IPS-18c (cell line): ENCODE measurements around the gene SLC9A3.
A peak's percentile ranks its signal among the peaks of the same experiment; 100 is the strongest.

Experiments
- H3K4me3 ChIP-seq: 2 replicates; pipeline ENCODE4 v1.7.0; 2013; ENCODE audit warnings: low read depth, mild to moderate bottlenecking, low read length, moderate library complexity; ENCODE audit not compliant: insufficient read depth
- H3K9me3 ChIP-seq: one replicate; pipeline ENCODE4 v1.6.1; 2013; ENCODE audit warnings: mild to moderate bottlenecking, low read length, moderate library complexity; ENCODE audit not compliant: control insufficient read depth, insufficient read depth

SLC9A3 gene

GRCh38 chr5:452978-453710, 71.1 kb downstream of the SLC9A3 start:
- Histone ChIP-seq H3K9me3 (no peaks in the 10 kb centered on the region), H3K4me3 (no peak overlapping the region)

DNA sequence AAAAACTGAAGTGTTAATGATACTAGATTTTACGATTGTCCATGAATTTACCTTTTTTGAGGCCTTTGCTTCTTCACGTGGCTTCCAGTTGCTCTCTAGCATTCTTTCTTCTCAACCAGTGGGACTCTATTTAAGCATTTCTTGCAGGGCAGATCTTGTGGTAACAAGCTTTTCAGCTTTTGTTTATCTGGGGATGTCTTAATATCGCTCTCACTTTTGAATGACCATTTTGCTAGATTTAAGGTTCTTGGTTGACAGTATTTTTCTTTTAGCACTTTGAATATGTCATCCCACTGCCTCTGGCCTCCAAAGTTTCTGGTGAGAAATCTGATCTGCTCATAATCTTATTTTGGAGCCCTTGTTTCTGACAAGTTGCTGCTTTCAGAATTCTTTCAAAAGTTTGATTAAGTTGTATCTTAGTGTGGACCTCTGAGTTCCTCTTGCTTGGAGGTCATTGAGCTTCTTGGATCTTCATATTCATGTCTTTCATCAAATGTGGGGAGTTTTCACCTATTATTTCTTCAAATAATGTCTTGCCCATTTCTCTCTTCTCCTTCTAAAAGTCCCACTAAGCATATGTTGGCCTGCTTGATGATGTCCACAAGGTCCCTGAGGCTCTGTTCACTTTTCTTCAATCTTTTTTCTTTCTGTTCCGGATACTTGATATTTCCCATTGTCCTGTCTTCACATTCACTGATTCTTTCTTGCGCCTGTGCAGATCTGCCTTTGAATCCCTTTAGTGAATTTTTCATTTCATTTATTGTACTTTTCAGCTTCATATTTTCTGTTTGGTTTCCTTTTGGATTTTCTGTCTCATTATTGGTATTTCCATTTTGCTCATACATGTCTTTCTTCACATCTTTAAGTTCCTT, 72.4 kb downstream of the SLC9A3 start:
- no peak overlapping the region for H3K4me3 ChIP-seq
- H3K9me3 ChIP-seq, result no peaks in the 10 kb centered on the region

DNA sequence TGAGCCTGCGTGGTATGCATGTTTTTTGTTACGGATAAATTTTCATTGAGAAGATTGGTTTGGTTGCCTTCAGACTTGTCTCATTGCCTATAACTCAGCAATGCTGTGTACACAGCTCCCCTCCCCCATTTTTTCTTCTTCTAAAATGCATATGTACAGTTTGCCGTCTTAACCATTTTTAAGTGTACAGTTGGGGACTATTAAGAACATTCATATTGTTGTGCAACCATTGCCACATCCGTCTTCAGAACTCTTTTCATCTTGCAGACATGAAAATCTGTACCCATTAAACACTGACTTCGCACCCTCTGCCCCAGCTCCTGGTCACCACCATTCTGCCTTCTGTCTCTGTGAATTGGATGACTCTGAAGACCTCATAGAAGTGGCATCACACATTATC, 75.1 kb downstream of the SLC9A3 start:
- Histone ChIP-seq H3K9me3 (no peaks in the 10 kb centered on the region), H3K4me3 (no peak overlapping the region)

DNA sequence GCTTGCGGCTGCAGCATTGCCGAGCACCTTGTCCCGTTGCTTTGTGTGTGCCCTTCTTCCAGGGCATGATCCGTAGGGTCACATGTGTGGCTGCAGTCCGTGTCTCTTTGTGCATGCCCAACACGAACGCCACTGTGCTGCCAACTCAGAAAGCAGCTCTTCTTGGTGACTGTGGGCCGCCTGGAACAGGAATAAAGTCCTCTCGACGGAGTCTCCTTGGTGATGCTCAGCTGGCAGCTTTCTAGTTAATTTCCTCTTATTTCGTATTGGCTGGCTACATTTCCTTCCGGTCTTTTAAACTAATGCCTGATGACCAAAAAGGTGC, 75.5 kb downstream of the SLC9A3 start:
- H3K4me3 ChIP-seq, result no peak overlapping the region
- H3K9me3 ChIP-seq, result no peaks in the 10 kb centered on the region

- H3K9me3 ChIP-seq, result no peaks in the 10 kb centered on the region
Measured at GRCh38 chr5:448061-448765, 76.0 kb downstream of the SLC9A3 start.

DNA sequence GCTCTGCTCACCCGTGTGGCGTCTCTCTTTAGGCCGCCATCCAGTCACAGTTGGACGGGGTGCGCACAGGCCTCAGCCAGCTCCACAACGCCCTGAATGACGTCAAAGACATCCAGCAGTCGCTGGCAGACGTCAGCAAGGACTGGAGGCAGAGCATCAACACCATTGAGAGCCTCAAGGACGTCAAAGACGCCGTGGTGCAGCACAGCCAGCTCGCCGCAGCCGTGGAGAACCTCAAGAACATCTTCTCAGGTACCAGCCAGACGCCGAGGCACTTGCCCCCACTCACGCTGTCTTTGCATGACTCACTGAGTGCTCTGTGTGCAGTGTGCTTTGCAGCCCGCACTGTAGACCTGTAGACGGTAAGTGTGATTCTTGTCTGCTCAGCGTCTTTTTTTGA, 76.7 kb downstream of the SLC9A3 start:
- Histone ChIP-seq H3K9me3 (no peaks in the 10 kb centered on the region), H3K4me3 (no peak overlapping the region)

More at GRCh38 chr5:448061-448765, 76.0 kb downstream of the SLC9A3 start:
- no peak overlapping the region for H3K4me3 ChIP-seq

DNA sequence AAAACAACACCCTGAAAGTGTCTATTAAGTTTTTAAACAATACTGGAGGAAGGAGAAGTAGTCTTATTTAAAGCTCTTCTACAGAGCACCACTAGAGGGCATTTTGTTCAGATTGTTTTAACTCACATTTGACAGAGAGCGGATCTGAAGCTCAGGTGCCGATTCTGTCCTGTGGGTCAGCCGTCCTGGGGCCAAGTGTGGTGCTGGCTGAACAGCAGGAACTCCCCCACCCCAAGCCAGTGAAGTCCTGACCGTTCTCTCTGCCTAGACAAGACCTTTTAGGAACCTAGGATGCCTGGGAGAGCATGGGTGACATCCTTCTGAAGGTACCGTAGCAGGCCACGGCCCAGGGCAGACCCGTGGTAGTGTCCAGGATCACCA, 77.4 kb downstream of the SLC9A3 start:
- no peaks in the 10 kb centered on the region for H3K9me3 ChIP-seq
- H3K4me3 ChIP-seq, result no peak overlapping the region

DNA sequence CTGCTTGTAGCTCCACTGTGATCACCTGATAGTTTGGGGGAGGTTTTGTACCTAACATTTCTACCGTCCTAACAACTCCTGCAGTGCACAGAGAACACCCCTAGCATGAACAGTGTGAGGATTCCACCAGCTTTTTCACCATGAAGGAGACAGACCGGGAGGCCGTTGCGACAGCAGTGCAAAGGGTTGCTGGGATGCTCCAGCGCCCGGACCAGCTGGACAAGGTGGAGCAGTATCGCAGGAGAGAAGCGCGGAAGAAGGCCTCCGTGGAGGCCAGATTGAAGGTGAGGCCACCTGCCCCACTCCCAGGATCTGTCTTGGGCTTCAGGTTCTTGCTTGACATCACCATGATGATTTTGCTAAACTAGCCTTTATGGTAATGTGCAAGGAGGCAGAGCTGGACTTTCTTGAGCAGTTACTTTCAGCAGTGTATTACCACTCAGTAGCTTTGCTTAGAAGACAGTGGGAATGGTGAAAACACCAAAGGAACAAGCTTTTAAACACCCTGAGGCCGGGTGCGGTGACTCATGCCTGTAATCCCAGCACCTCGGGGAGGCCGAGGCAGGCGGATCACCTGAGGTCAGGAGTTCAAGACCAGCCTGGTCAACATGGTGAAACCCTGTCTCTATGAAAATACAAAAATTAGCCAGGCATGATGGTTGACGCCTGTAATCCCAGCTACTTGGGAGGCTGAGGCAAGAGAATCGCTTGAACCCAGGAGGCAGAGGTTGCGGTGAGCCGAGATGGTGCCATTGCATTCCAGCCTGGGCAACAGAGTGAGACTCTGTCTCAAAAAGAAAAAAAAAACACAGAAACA, 78.0 kb downstream of the SLC9A3 start:
- no peak overlapping the region for H3K4me3 ChIP-seq
- no peaks in the 10 kb centered on the region for H3K9me3 ChIP-seq

DNA sequence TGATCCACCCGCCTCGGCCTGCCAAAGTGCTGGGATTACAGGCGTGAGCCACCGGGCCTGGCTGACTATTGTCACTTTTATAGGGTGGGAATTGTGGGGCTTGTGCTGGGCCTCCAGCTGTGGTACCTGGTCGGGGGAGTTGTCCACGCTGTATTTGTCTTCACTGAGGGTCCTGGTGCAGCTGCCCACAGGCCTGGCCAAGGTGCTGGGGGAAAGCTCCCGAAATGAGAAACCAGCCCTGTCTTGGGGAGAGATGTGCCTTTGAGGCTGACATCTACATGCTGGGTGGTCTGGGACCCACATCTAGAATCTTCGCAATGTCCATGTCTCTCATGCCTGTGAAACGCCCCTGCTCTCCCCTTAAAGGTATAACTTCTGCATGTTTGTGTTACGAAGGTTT, 78.7 kb downstream of the SLC9A3 start:
- Histone ChIP-seq H3K9me3 (no peaks in the 10 kb centered on the region), H3K4me3 (no peak overlapping the region)

GRCh38 chr5:444226-444625, 80.0 kb downstream of the SLC9A3 start:
- Histone ChIP-seq H3K4me3 (0 out of 2 replicates have a peak overlapping the region, but pooled peaks have one; percentile 86), H3K9me3 (no peaks in the 10 kb centered on the region)

DNA sequence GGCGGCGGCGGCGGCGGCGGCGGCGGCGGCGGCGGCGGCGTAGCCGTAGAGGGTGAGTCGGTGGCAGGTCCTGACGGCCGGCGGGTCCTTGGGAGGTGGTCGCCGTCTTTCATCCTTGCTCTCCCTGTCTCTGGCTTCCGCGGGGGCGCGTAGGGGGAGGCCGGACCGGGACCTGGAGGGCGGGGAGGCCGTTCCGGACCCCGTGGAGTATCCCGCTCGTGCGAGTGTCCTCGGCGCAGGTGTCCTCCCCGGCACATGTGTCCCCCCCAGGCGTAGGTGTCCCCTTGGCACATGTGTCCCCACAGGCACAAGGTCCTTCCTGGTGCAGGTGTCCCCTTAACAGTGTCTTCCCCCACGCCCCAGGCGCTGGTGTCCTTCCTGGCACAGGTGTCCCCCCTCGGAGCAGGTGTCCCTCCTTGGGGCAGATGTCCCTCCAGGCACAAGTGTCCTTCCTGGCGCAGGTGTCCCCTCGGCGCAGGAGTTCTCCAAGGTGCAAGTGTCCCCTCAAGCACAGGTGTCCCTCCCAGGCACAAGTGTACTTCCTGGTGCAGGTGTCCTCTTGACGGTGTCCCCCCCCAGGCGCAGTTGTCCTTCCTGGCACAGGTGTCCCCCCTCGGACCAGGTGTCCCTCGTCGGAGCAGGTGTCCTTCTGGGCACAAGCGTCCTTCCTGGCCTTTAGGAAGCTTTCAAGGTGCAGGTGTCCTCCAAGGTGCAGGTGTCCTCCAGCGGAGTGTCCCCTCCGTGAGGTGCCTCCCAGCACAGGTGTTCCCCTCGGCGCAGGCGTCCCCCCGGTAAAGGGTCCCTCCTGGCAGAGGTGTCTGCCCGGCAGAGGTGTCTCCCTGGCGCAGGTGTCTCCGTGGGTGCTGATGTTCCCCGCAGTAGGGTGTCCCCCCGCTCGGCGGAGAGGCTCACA, 80.8 kb downstream of the SLC9A3 start:
- Histone ChIP-seq H3K9me3 (no peaks in the 10 kb centered on the region), H3K4me3 (peak overlapping the region; percentile 86)

GRCh38 chr5:442335-443238, 81.7 kb downstream of the SLC9A3 start, which contains the start of gene EXOC3:
Gene EXOC3, plus strand, starts transcription at chr5:443176. Its CDS starts 3,030 bp downstream, at chr5:446206.
- peak within 1 kb of the TSS; percentile 86 for H3K4me3 ChIP-seq
- no peaks in the 10 kb centered on the region for H3K9me3 ChIP-seq

GRCh38 chr5:441996-442334, 82.3 kb downstream of the SLC9A3 start:
- Histone ChIP-seq H3K4me3 (peak overlapping the region; percentile 86), H3K9me3 (no peaks in the 10 kb centered on the region)

DNA sequence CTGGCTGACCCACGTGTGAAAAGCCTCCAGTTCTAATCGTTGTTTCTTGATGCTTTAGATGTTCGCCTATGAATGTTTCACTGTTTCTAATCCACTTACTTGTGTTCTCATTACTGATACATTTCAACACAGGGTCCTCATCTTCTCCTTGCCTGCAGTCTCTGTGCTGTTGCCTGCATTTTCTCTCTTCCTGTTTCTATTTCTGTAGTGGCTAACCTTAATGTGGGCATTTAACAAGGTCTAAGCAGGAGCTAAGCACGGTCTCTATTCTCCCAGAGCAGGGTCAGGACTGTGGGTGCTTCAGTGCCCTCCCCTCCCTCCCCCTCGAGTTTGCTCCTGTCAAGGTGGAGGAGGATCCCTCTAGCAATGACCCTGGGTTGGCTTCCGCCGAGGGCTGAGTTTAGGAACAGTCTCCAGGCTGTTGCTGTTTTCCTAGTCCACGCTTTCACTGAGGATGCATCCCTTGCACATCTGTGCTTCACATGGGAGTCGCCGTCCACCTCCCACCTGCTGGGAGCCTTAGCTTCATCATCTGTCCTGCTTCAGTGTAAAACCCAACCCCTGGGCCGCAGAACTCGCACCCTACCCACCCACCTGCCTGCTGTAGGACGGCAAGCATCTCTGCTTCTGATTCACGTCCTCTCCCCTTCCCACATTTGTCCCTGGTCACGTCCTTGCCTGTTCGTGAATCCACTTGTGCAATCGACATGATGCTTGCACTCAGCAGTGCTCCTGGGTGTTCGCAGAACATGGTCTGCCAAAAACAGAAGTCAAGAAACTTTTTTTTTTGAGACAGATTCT, 83.6 kb downstream of the SLC9A3 start:
- no peak overlapping the region for H3K4me3 ChIP-seq
- no peaks in the 10 kb centered on the region for H3K9me3 ChIP-seq

DNA sequence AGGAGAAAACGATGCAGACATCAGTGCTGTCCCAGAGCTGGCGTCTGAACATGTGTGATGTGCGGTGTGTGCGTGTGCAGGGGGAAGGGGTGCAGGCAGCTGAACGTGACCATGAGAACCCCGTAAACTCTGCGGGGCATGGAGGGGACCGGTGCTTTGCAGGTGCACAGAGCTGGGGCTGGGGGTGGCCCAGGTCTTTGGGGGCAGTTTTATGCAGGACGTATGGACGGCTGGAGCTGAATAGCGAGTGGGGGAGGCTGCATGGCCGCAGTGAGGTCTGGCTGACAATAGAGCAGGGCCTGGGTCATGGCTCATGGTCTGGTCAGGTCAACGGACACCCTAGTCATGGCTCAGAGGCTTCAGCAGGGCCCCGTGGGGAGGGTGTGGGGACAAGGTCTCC, 84.6 kb downstream of the SLC9A3 start:
- H3K4me3 ChIP-seq, result no peak overlapping the region
- no peaks in the 10 kb centered on the region for H3K9me3 ChIP-seq
